Measurements from ENCODE around the gene PABPC1L.
"Not testable (repeated sequence)": the region's sequence is repeated elsewhere in the genome, so short reads cannot be mapped to it uniquely, and the experiment has no call there.

PABPC1L gene

DNA sequence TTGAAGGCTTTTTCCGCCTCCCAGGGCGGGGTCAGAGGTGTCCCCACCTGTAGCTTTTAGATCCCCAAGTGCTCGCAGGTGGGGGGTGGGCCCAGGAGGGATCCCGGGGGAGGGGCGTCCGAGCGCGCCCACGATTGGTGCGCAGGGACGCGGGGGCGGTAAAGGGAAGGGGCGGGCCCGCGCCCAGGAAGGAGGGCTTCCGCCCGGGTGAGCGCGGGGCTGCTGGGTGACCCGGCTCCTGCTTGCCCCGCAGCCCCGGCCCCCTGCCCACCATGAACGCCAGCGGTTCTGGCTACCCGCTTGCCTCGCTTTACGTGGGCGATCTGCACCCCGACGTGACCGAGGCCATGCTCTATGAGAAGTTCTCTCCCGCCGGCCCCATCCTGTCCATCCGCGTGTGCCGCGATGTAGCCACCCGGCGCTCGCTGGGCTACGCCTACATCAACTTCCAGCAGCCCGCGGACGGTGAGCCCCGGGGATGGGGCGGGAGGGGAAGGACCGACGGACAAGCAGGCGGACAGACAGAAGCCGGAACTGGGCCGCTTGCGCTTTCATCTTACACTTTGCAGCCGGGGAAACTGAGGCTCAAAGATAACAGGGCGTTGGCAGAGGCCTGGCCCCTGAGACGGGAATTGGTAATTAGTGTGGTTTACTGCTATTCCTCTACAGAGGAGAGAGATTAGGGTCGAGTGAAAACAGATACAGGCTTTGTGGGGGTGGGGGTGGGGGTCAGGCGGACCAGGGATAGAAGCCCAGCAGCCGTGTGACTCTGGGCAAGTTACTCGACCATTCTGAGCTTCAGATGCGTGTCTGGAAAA lies at the start of gene PABPC1L:
PABPC1L (plus strand) TSS at position 189 of the 818 bp plus-strand sequence; CDS start at position 273, 84 bp downstream.
- no peak for DNase-seq (ENCODE audit: low read depth, low spot score)

DNA sequence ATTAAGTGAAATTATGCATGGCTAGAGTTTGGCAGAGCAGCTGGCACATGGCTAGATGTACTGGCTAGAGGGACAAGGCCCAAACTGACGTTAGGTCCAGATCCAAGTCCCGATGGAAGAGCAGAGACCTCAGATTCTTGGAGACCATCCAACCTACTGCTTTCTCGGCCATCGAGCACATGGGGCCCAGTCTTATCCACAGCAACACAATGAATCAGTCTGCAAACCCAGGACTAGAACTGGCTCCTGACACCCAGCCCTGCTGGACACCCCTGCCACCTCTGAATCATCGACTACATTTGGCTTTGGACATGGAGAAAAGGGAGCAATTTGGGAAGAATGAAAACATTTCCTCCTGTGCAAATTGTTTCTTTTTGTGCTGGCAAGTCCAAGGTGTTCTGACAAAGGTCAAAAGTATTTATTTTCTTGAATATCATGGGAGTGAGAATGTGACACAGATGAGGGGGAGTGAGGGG lies 48.3 kb upstream of the PABPC1L start:
- no peak for DNase-seq (ENCODE audit: low read depth, low spot score)

DNA sequence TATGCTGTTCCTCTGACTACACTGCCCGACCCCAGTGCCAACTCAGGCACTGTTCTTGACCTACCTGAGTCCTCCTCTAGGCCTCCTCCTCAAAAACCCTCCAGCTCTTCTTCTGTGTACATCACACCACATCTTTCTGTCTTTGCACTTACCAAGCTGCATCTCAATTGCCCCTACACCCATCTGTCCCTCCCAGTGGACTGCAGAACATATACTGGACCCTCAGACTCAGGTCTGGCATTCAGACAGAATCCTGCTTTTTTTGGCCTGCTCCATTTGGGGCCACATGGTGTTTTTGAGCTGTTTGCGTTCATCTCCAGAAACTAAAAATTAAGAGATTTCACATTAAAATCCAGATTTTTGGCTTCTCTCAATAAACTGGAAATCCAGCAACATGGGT lies 47.6 kb upstream of the PABPC1L start:
- no peak for DNase-seq (ENCODE audit: low read depth, low spot score)

DNA sequence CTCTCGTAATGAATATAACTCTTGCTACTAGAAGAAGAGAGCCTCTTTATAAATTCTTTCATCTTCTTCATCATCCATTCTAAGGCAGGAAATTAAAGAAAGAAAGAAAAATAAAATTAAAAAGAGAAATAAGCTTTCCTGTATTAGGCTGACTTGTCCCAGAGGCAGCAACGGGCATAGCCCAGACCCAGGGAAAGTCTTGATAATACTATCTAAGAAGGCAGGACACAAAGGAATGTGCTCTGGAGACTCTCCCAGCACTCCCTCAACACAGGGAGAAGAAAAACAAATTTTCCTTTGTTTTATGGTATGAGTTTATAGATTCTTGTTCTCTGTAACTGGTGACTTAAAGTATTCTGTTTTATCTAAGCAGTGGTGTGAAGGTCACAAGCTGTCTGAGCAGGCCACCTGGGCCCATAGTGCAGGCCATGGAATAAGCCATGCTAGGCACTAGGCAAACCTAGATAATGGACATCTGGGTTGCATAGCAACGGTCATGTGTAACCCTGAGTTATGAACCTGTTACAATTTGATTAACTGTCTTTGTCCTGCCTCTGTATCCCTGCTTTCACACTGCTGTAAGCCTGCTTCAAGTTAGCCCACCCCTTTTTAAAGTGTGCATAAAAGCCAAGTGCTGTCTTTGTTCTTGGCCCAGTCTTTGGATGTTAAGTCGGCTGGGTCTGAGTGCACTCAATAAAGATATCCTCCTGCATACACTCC lies 46.3 kb upstream of the PABPC1L start:
- DNase-seq (ENCODE audit: low read depth, low spot score) = not testable (repeated sequence)

DNA sequence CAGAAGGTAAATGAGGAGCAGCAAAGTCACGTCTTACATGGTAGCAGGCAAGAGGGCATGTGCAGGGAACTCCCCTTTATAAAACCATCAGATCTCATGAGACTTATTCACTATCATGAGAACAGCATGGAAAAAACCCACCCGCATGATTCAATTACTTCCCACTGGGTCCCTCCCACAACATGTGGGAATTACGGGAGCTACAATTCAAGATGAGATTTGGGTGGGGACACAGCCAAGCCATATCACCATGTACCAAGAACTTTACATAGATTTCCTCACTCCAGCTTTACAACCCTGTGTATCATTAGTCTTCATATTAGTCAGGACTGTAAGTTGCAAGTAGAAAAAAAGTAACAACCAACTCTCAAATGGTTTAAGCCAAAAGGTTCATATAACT lies 45.4 kb upstream of the PABPC1L start:
- not testable (repeated sequence) for DNase-seq (ENCODE audit: low read depth, low spot score)

DNA sequence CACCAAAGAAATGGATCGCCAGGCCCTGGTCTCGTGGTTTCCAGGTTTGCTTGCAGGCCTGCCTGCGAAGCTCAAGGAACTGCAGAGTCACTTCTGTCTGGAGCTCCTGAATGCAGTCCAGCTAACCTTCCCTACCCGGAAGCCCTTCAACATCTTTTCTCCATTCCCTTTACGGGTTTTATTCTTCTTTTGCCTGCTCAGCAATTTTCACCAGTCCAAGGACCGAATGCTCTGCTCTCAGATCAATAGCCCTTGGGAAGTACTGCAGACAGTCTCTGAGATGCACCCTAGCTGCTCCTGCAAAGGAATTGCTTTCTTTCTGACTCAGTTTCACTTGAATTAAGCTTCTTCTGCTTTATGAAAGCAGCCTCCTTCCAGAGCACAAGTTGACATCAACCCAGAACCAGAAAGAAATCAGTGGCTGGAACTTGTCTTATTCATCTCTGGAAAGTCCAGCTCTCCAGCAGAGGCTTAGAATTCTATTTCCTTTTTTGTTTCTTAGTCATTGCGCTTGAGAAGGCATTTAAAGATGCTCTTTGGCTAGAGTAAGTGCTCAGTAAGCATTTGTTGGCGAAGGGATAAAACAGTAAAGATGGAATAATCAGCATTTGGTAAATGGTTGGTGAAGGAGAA lies 43.0 kb upstream of the PABPC1L start:
- no peak for DNase-seq (ENCODE audit: low read depth, low spot score)

DNA sequence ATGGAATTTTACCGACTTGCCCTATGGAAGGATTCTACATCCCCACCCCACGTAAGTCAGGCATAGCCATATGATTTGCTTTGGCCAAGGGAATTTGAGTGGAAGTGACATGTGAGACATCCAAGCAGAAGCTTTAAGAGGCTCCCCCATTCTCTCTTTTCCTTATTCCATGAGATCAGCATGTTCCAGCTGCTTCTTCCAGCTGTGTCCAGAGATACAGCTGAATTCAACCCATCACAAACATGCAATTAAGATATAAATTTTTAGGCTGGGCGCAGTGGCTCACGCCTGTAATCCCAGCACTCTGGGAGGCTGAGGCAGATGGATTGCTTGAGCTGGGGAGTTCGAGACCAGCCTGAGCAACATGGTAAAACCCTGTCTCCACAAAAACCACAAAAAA lies 40.4 kb upstream of the PABPC1L start:
- DNase-seq (ENCODE audit: low read depth, low spot score) = no peak

DNA sequence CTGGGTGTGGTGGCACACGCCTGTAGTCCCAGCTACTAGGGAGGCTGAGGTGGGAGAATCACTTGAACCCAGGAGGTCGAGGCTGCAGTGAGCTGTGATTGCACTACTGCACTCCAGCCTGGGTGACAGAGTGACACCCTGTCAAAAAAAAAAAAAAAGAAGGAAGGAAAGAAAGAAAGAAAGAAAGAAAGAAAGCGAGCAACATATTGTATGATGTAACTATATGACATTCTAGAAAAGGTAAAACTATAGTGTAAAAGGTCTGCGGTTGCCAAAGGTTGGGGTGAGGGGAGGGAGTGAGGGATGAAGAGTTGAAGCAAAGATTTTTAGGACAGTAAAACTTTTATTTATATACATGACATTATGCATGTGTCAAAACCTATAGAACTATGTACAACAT lies 27.5 kb upstream of the PABPC1L start:
- DNase-seq (ENCODE audit: low read depth, low spot score) = not testable (repeated sequence)

DNA sequence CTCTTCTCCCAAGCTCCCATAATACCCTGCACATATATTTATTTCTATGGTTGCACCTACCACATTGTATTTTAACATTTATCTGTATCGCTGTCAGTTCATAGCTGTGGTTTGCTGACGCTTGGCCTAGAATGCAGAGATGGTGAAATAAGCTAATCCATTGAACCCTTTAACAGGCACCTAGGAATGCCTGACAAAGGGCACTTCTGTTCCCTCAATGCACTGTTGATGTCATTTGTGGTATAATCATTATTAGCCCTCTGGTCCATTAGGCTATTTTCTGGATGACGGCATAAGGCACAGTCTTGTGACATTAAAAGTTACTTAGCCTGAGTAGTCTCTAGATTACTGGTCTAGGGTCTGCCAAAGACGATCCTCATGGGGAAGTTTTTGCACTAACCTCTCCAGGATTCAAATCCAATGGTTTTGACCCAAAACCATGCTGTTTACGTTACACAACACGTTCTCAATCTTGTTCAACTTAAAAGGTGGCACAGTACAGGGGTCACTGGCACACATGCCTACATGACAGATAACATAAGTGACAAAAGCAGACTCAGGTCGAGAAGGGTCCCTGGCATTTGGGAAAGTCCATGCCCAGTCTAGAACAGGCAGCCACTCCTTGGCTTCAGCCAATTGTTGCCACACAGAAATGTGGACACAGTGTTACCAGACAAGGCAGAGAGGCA lies 26.5 kb upstream of the PABPC1L start:
- no peak for DNase-seq (ENCODE audit: low read depth, low spot score)

DNA sequence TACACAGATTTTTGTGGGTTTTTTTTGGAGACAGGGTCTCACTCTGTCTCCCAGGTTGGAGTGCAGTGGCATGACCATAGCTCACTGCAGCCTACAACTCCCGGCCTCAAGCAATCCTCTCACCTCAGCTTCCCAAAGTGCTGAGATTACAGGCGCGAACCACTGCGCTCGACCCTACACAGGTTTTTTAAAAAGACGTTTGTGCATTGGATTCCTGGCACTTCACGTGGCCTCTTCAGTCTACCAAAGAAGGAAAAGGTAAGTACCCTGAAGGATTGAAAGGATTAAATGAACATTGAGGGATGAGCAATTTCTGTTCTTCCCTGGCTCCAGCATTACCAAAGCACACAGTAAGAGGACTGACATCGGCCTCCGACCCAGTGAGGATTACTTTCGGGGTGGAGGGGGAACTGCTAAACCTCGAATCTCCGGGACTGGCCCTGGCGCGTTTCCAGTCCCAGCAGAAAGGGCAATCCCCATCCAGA lies 24.9 kb upstream of the PABPC1L start:
- no peak for DNase-seq (ENCODE audit: low read depth, low spot score)

DNA sequence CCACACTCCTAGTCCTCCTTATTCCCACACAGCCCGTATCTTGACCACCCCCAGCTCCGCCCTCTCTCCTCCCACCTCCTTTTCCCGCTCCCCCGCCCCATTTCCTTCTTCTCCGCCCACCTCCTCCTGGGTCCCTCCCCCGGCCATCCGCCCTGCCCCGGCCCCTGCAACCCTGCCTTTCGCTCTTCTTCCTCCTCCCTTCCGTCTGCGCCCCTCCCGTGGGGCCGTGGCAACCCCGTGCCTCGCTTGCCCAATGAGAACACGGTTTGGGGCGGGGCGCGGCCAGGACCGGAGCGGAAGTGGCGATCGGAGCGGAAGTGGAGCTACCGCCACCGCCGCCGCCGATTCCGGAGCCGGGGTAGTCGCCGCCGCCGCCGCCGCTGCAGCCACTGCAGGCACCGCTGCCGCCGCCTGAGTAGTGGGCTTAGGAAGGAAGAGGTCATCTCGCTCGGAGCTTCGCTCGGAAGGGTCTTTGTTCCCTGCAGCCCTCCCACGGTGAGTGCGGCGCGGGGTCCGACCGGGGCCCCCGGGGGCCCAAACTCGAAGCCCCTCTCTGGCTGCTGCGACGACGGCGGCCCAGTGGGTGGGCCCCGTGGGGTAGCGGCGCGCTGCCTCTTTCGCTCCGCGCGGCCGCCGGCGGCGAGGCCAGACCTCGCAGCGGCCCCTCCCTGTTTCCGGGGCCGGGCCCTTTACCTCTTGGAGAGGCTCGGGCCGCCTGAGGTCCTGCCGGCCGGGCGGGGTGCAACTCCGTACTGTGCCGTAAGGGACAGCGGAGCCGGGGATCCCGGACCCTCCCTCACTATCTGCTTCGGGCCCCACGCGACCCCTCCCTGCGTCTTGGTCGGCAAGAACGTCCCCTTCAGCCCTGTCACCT lies 24.2 kb upstream of the PABPC1L start, which contains the start of gene YWHAB:
YWHAB (plus strand) TSS at position 314 of the 874 bp plus-strand sequence. CDS start 15,829 bp downstream, outside the sequence.
- DNase-seq (ENCODE audit: low read depth, low spot score) = peak; percentile 97

DNA sequence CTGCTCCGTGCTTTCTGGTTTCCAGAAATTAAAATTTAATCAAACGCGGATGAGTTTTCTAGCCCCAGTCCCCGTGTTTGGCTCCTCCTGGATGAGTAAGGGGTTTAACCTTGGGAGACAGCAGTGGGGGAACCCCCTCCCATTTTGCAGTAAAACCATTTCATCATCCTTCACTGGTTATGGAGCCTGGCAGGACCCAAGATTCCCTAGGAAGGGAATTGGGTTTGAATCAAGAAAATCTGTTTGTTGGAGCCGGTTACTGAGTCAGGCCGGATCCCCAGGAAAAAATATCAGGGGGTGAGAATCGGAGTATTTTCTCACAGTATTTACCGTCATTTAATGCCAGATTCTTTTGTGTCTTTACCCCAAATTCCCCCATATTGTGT lies 23.6 kb upstream of the PABPC1L start:
- no peak for DNase-seq (ENCODE audit: low read depth, low spot score)

DNA sequence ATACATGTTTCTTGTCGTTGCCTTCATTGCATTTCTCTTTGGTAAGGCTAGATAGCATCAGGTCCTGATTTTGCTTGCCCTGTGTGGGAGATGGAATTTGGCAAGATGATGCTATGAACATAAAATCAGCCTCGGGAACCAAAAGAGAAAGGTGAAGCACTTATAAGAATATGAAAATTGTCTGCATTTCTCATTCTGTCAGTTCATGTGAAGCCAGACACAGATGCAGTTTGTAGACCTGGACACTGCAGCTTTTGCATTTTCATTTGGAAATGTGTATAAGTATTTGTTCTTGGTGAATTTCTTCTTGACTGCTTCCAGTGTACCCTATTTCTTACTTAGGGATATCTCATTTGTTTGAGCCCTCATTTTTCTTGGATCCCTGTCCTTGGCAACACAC lies 23.0 kb upstream of the PABPC1L start:
- no peak for DNase-seq (ENCODE audit: low read depth, low spot score)

DNA sequence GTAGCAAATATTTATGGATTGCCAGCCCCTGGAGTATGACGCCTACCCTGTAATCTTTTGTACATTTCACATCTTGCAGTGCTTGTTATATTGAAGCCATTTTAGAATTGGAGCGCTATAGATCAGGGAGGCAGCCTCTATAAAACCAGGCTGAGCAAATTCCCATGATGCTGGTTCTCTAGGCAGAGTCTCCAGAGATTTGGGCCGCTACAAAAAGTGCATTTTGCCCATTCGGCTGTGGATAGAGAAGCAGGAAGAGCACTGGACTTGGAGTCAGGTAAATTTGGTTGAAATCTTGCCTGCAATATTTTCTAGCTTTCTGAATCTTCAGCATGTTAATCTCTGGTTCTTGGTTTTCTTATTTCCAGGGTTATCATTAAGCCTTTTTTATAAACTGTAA lies 22.4 kb upstream of the PABPC1L start:
- no peak for DNase-seq (ENCODE audit: low read depth, low spot score)

DNA sequence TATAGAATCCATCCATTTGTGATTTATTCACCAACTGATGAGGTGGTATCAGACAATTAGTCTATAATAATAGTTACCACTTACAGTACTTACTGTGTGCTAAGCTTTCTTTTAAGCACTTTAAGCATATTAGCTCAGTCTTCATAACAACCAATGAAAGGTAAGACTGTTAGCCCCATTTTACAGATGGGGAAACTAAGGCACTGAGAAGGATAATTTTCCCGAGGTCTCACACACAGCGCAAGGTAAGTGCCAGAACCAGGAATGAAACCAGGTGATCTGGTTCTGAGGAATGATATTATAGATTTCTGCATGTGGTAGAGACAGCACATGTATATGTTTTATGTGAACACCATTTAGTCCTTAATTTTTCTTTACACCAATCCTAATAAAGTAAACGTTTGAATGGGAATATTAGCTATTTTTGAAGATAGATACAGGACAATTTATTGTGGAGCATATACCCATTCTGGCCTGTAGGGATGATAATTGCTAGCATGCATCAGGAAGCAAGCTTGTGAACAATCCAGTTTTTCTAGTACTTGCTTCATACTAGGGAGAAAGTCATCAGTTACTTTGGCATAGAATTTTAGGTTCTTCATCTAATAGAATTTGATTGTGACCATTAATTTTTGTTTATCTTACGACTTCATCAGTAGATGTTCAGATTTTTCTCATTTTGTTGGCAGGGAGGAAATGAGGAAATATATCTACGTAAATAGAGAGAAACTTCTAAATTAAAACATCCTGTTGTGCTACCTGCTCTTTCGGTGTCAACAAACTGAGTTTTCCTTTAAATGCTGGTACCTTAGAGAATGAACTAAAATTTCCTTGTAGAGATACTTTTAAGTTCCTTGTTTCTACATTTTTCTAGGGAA lies 21.4 kb upstream of the PABPC1L start:
- no peak for DNase-seq (ENCODE audit: low read depth, low spot score)

DNA sequence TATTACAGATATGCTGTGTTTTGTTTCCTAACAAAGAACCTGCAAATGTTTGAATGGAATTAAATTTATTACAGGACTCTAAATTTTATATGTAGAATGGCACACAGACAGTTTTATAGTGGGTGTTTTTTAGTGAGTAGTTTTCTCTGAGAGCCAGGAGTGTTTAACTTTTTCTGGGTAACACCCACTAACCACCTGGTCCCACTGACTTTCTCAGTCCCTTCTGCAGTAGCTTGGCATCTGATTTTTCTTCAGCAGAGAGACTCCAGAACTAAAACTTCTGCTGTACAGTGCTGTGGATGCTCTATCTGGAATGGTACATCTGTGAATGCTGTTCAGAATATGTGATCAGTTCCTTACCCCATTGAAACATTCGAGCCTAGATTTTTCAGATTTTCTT lies 18.0 kb upstream of the PABPC1L start:
- no peak for DNase-seq (ENCODE audit: low read depth, low spot score)

DNA sequence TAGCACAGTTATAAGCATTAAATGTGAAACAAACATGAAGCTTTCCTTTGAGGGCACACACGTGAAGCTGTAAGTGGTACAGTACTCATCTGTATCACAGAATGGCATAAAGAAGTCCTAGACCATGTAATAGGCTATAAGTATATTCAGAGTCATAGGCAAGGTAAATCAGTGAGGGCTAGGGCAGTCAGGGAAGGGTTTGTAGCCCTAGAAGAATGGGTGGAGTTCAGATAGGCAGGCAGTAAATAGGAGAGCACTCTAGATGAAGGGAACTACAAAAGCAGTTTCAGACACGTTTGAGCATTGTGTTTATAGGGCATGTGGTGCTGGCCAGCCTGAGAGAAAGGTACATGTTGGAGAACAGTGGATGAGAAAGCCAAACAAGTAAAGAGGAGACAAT lies 14.9 kb upstream of the PABPC1L start:
- DNase-seq (ENCODE audit: low read depth, low spot score) = no peak

DNA sequence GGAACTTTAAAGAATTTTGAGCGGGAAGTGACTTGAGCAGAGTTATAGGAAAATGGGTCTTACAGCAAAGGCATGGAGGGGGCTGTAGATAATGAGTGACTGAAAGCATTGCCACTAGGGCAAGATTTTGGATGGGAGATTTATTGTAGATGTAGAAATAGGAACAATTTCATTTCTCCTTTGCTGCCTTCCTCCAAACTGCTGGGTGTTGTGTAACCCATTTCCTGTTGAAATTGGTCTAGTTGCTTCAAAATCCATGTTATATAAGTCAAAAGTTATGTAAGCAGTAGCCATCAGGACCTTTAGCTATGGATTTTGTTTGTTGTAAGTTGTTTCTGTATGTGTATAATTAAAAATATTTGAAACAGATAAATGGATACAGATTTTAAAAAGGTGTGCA lies 13.3 kb upstream of the PABPC1L start:
- no peak for DNase-seq (ENCODE audit: low read depth, low spot score)

DNA sequence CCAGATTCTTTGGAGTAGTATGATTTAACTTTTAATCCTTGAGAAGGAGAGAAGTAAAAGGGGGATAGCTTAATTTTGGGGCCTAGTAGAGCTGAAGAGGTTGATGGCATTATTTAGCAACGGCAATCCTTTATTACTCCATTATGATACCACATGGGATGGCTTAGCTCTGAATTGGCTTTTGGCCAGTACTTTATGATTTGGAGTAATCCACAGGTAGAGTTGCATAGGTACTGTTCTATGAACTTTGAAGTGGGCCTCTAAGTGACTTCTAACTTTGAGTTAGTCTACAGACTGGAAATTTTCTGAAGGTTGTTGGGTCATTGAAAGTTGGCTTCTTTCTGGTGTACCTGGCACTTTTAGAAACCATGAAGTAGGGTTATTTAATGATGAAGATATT lies 12.7 kb upstream of the PABPC1L start:
- no peak for DNase-seq (ENCODE audit: low read depth, low spot score)

Data from smooth muscle cell of the brain vasculature (primary cell).